Fibroblast of lung (primary cell): ENCODE results near the gene MAB21L3.

ENCODE experiments used
- CTCF ChIP-seq, 2 donors: IDR thresholded peaks in 1 of 2; conservative IDR thresholded peaks in 1 of 2; 1 replicate in 1 of 2; 2 replicates in 1 of 2; pipeline ENCODE4 v1.5.1; 2011 to 2012; ENCODE audit warnings: low read length in 2 of 2, control low read depth in 1 of 2, inconsistent platforms in 1 of 2, low read depth in 1 of 2, mild to moderate bottlenecking in 1 of 2
- EZH2 ChIP-seq: IDR thresholded peaks from 2 replicates; pipeline ENCODE4 v1.5.1; 2012; ENCODE audit warnings: low read length, control low read depth, mild to moderate bottlenecking; ENCODE audit errors: missing control alignments

GRCh38 chr1:116153692-116154031, 42.5 kb downstream of the MAB21L3 start:
- TF ChIP-seq CTCF (conservative IDR thresholded peaks at IDR 0.05 in 1 of 2, IDR thresholded peaks at IDR 0.05 in 1 of 2; ENCODE audit: low read depth in 1 of 2, low read length in 2 of 2), result no peak
- TF ChIP-seq EZH2, result no peak
